A549 (cell line): Measurements from ENCODE around the gene ADPRHL1.

ENCODE experiments used
- CBX2 ChIP-seq: fragments of 200-600 bp; sonication (generic); IDR thresholded peaks from 2 replicates; pipeline ENCODE4 v1.6.1; 2016; ENCODE audit warnings: low read depth, mild to moderate bottlenecking, borderline replicate concordance
- CEBPB ChIP-seq, 2 experiments: fragments of >200 bp in 1 of 2; sonication (Bioruptor Twin) in 1 of 2; formaldehyde crosslinking in 1 of 2; IDR thresholded peaks; 2 replicates each; pipeline ENCODE4 v1.6.1; 2012 to 2016
- MYC ChIP-seq: IDR thresholded peaks from 2 replicates; pipeline ENCODE4 v1.6.1; 2012; ENCODE audit warnings: mild to moderate bottlenecking, inconsistent platforms, low read length, improper control_type of control experiment, borderline replicate concordance
- NFE2L2 ChIP-seq: fragments of 150-350 bp; conservative IDR thresholded peaks from 2 replicates; pipeline ENCODE4 v1.6.1; 2014; ENCODE audit warnings: low read length
- POLR2A ChIP-seq: IDR thresholded peaks from 2 replicates; pipeline ENCODE4 v1.6.1; 2012; ENCODE audit warnings: mild to moderate bottlenecking, low read length
- POLR2AphosphoS2 ChIP-seq: conservative IDR thresholded peaks from 2 replicates; pipeline ENCODE4 v1.6.1; 2012; ENCODE audit warnings: low read length, improper control_type of control experiment, inconsistent platforms
- RFX5 ChIP-seq: fragments of 450-650 bp; IDR thresholded peaks from 2 replicates; pipeline ENCODE4 v1.7.1; 2014; ENCODE audit warnings: antibody characterized with exemption, mild to moderate bottlenecking, moderate library complexity
- TF ChIP-seq, protein P1 (sequence below): fragments of >200 bp; sonication (Bioruptor Twin); formaldehyde crosslinking; IDR thresholded peaks from 3 replicates; pipeline ENCODE4 v1.5.1; 2016

DNA sequence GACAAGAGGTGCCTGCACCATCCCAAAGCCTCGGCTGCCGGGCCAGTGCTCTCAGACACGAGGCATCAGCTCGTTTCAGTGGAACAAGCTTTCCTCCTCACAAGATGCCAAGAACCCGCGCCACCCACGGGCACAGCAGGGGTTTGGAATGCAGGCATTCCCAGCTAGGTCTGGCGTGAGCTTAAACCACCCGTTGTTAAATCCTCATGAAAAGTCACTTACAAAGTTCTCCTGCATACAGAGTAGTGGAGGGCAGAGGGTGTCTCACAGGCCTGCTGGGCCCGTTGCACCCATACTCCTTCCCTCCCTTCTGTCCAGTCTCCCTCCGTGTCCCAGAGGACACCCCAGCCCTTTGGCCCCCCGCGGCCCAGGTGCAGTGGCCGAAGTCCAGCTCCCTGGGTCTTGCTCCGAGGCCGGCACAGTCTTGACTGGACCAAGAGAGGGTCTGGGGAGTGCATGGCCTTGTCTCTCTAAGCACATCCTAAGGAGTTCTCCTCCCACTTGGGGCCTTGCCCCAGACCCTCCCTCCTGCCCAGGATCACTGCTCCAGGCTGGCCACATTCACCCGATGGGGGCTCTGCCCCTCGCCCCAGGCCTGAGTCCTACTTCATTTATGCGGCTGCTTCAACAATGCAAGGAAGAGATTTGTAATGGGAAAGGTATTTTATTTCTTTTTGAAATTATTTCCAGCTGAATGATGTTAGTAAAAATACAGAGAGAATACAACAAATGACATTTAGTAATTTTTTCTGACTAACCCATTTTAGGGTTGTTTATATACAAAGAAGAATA lies 54.1 kb downstream of the ADPRHL1 start:
- TF ChIP-seq POLR2A (no peak), MYC (no peak), CBX2 (no peak), RFX5 (no peak), CEBPB (IDR thresholded peaks at IDR 0.05) (no peak), POLR2AphosphoS2 (no peak), NFE2L2 (no peak)
- TF ChIP-seq, protein P1, sequence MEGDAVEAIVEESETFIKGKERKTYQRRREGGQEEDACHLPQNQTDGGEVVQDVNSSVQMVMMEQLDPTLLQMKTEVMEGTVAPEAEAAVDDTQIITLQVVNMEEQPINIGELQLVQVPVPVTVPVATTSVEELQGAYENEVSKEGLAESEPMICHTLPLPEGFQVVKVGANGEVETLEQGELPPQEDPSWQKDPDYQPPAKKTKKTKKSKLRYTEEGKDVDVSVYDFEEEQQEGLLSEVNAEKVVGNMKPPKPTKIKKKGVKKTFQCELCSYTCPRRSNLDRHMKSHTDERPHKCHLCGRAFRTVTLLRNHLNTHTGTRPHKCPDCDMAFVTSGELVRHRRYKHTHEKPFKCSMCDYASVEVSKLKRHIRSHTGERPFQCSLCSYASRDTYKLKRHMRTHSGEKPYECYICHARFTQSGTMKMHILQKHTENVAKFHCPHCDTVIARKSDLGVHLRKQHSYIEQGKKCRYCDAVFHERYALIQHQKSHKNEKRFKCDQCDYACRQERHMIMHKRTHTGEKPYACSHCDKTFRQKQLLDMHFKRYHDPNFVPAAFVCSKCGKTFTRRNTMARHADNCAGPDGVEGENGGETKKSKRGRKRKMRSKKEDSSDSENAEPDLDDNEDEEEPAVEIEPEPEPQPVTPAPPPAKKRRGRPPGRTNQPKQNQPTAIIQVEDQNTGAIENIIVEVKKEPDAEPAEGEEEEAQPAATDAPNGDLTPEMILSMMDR: no peak
